ENCODE data around the gene KMT2E.

Gene KMT2E

GRCh38 chr7:105087981-105088380 lies 74.0 kb downstream of the KMT2E start:
- CTCF ChIA-PET, result no interaction called here

DNA sequence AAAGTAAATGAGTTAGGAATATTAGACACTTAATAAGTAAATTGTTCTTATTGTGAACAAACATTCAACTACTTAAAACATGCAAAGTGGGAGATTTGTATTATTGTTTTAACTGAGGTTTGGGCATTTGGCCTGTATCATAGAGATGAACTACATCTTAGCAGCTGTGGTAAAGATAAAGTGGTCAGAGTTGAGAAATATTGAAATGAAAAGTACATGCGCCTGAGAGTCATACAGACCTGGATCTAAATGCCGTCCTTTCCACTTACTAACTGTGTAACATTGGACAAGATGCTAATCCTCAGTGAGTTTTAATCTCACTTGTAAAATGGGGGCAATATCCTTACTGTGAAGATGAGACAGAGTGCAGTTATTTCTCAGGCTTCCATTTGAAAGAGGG lies 74.5 kb downstream of the KMT2E start:
- no peak overlapping the region for H3K27ac ChIP-seq (ENCODE audit: extremely low read depth, low read depth, low read length)
- no peaks in the 10 kb centered on the region for H3K4me1 ChIP-seq (ENCODE audit: control insufficient read depth, insufficient read depth, low read length)
- no peaks in the 10 kb centered on the region for H3K9me3 ChIP-seq (ENCODE audit: control insufficient read depth, insufficient read depth, low read depth, low read length)
- POLR2A ChIA-PET, result interaction anchor here (0.6 kb wide), 1 partner anchor 53 kb away, joined by 4 read pairs; no protein-coding TSS in a partner anchor
- no peak overlapping the region for H3K4me3 ChIP-seq (ENCODE audit: low read depth, low read length)
- CTCF ChIA-PET, result interaction anchor here (1.0 kb wide), 1 partner anchor 107 kb away, joined by 4 read pairs; no protein-coding TSS in a partner anchor
- H3K36me3 ChIP-seq (ENCODE audit: control insufficient read depth in 2 of 2, insufficient read depth in 1 of 2, low read length in 2 of 2), result peaks cover 42 to 53% of the 10 kb centered on the region in 2 experiments
- no peak for TF ChIP-seq ZNF670 (tag by site-specific recombination; IDR thresholded peaks at IDR 0.05; ENCODE audit: low read depth)
- TF ChIP-seq ZNF19 (tag by site-specific recombination; IDR thresholded peaks at IDR 0.05; ENCODE audit: low read depth), result no peak
- TF ChIP-seq, protein P1, sequence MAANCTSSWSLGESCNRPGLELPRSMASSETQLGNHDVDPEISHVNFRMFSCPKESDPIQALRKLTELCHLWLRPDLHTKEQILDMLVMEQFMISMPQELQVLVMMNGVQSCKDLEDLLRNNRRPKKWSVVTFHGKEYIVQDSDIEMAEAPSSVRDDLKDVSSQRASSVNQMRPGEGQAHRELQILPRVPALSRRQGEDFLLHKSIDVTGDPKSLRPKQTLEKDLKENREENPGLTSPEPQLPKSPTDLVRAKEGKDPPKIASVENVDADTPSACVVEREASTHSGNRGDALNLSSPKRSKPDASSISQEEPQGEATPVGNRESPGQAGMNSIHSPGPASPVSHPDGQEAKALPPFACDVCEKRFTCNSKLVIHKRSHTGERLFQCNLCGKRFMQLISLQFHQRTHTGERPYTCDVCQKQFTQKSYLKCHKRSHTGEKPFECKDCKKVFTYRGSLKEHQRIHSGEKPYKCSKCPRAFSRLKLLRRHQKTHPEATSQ (tag by site-specific recombination; IDR thresholded peaks at IDR 0.05), result no peak
- no peak for TF ChIP-seq ZNF560 (tag by site-specific recombination; IDR thresholded peaks at IDR 0.05; ENCODE audit: borderline replicate concordance)
- TF ChIP-seq SCRT2 (tag by site-specific recombination; IDR thresholded peaks at IDR 0.05), result no peak
- TF ChIP-seq RBAK (tag by site-specific recombination; IDR thresholded peaks at IDR 0.05), result no peak
- no peak for TF ChIP-seq ZNF645 (tag by site-specific recombination; IDR thresholded peaks at IDR 0.05)
- TF ChIP-seq ZFP41 (tag by site-specific recombination; IDR thresholded peaks at IDR 0.05; ENCODE audit: borderline replicate concordance), result no peak
- no peak for TF ChIP-seq ZNF133 (tag by site-specific recombination; IDR thresholded peaks at IDR 0.05)
- TF ChIP-seq ZNF394 (tag by site-specific recombination; IDR thresholded peaks at IDR 0.05; ENCODE audit: borderline replicate concordance), result no peak
- no peak for TF ChIP-seq ZNF112 (tag by site-specific recombination; IDR thresholded peaks at IDR 0.05)
- no peak for TF ChIP-seq ZNF24 (tag by site-specific recombination; IDR thresholded peaks at IDR 0.05)
- no peak for TF ChIP-seq ZNF223 (tag by site-specific recombination; IDR thresholded peaks at IDR 0.05)
- TF ChIP-seq YY1 (tag by site-specific recombination; IDR thresholded peaks at IDR 0.05), result no peak

More at GRCh38 chr7:105087981-105088380, 74.0 kb downstream of the KMT2E start:
- no peak overlapping the region for H3K4me3 ChIP-seq (ENCODE audit: low read depth, low read length)
- H3K27ac ChIP-seq (ENCODE audit: extremely low read depth, low read depth, low read length), result no peak overlapping the region
- peaks cover 46 to 50% of the 10 kb centered on the region in 2 experiments for H3K36me3 ChIP-seq (ENCODE audit: control insufficient read depth in 2 of 2, insufficient read depth in 1 of 2, low read length in 2 of 2)
- no peak for TF ChIP-seq ZNF701 (tag by site-specific recombination; IDR thresholded peaks at IDR 0.05)
- TF ChIP-seq ZNF514 (tag by site-specific recombination; IDR thresholded peaks at IDR 0.05), result no peak
- TF ChIP-seq ZNF473 (tag by site-specific recombination; IDR thresholded peaks at IDR 0.05), result no peak
- TF ChIP-seq ZNF202 (tag by site-specific recombination; IDR thresholded peaks at IDR 0.05; ENCODE audit: borderline replicate concordance), result no peak
- TF ChIP-seq, protein P2, sequence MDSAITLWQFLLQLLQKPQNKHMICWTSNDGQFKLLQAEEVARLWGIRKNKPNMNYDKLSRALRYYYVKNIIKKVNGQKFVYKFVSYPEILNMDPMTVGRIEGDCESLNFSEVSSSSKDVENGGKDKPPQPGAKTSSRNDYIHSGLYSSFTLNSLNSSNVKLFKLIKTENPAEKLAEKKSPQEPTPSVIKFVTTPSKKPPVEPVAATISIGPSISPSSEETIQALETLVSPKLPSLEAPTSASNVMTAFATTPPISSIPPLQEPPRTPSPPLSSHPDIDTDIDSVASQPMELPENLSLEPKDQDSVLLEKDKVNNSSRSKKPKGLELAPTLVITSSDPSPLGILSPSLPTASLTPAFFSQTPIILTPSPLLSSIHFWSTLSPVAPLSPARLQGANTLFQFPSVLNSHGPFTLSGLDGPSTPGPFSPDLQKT (IDR thresholded peaks at IDR 0.05; ENCODE audit: borderline replicate concordance, low read depth, low read length), result no peak
- no peak for TF ChIP-seq PRDM6 (tag by site-specific recombination; IDR thresholded peaks at IDR 0.05)
- TF ChIP-seq ZNF19 (tag by site-specific recombination; IDR thresholded peaks at IDR 0.05; ENCODE audit: low read depth), result no peak
- TF ChIP-seq KLF1 (tag by site-specific recombination; IDR thresholded peaks at IDR 0.05), result no peak
- H3K4me1 ChIP-seq (ENCODE audit: control insufficient read depth, insufficient read depth, low read length), result no peaks in the 10 kb centered on the region
- H3K9me3 ChIP-seq (ENCODE audit: control insufficient read depth, insufficient read depth, low read depth, low read length), result no peaks in the 10 kb centered on the region
- POLR2A ChIA-PET, result no interaction called here

Data from HEK293 (cell line).